Neutrophil (primary cell): ENCODE data around the gene COL25A1.
"Not testable (repeated sequence)": the region's sequence is repeated elsewhere in the genome, so short reads cannot be mapped to it uniquely, and the experiment has no call there.

Source experiments
- H3K27ac ChIP-seq: fragments of 200-600 bp; sonication (generic); 2 replicates; pipeline ENCODE4 v1.5.1; 2016; ENCODE audit warnings: mild to moderate bottlenecking, moderate library complexity
- H3K27me3 ChIP-seq: fragments of 200-600 bp; sonication (generic); 2 replicates; pipeline ENCODE4 v1.6.0; 2016; ENCODE audit warnings: mild to moderate bottlenecking
- H3K36me3 ChIP-seq: fragments of 200-600 bp; sonication (generic); 2 replicates; pipeline ENCODE4 v1.5.1; 2017
- H3K4me1 ChIP-seq, 2 experiments: fragments of 200-600 bp in 1 of 2; sonication (generic) in 1 of 2; 1 replicate in 1 of 2; 2 replicates in 1 of 2; pipeline versions ENCODE4 v1.5.1 to v1.6.1; 2013 to 2016; ENCODE audit warnings: low read depth in 1 of 2, low read length in 1 of 2, mild to moderate bottlenecking in 1 of 2, moderate library complexity in 1 of 2; ENCODE audit not compliant: control insufficient read depth in 1 of 2, insufficient read depth in 1 of 2
- H3K4me3 ChIP-seq, 2 experiments: fragments of 200-600 bp in 1 of 2; sonication (generic) in 1 of 2; 1 replicate in 1 of 2; 2 replicates in 1 of 2; pipeline ENCODE4 v1.5.1; 2013 to 2016; ENCODE audit warnings: low read depth in 1 of 2, low read length in 1 of 2, mild to moderate bottlenecking in 1 of 2, moderate library complexity in 1 of 2
- H3K9me3 ChIP-seq: fragments of 200-600 bp; sonication (generic); 2 replicates; pipeline ENCODE4 v1.5.1; 2016
- TF ChIP-seq, protein P1 (sequence below): fragments of 200-600 bp; sonication (generic); IDR thresholded peaks from 2 replicates; pipeline ENCODE4 v1.5.1; 2016; ENCODE audit warnings: antibody characterized with exemption

The COL25A1 gene

DNA sequence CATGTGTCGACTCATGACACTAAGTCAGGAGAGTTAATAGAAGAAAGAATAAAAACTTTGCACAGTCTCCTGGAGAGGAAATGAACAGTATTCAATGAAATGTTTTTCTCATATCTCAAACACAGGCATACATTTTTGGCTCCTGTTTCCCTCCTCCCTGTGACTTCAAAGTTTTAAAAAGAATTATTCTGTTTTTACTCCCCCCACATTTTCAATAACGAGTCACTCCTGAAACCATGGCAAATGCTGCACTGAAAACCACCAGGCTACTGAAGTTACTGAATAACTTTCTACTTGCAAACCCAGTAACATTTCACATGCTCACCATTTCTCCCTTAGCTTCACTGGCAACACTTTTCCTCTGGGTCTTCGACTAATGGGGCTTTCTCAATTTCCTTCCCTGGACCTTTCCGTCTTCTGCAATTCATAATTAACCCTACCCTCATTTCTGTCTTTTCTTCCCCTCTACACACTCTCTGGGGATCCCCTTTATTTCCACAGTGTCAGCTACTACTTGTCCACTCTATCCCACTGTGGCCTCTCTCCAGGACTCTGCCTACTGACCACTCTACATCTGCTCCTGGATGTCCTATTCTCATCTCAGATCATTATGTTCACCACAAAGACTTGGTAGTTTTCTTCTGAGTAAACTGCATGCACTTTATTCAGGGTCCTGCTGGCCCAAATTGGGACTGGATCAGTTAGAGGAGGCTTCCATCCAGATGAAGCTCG, 313.8 kb downstream of the COL25A1 start:
- Histone ChIP-seq H3K27ac (no peak overlapping the region), H3K36me3 (no peaks in the 10 kb centered on the region), H3K4me1 (no peaks in the 10 kb centered on the region), H3K4me3 (no peak overlapping the region), H3K9me3 (no peaks in the 10 kb centered on the region), H3K27me3 (no peaks in the 10 kb centered on the region)
- TF ChIP-seq, protein P1, sequence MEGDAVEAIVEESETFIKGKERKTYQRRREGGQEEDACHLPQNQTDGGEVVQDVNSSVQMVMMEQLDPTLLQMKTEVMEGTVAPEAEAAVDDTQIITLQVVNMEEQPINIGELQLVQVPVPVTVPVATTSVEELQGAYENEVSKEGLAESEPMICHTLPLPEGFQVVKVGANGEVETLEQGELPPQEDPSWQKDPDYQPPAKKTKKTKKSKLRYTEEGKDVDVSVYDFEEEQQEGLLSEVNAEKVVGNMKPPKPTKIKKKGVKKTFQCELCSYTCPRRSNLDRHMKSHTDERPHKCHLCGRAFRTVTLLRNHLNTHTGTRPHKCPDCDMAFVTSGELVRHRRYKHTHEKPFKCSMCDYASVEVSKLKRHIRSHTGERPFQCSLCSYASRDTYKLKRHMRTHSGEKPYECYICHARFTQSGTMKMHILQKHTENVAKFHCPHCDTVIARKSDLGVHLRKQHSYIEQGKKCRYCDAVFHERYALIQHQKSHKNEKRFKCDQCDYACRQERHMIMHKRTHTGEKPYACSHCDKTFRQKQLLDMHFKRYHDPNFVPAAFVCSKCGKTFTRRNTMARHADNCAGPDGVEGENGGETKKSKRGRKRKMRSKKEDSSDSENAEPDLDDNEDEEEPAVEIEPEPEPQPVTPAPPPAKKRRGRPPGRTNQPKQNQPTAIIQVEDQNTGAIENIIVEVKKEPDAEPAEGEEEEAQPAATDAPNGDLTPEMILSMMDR, result no peak

DNA sequence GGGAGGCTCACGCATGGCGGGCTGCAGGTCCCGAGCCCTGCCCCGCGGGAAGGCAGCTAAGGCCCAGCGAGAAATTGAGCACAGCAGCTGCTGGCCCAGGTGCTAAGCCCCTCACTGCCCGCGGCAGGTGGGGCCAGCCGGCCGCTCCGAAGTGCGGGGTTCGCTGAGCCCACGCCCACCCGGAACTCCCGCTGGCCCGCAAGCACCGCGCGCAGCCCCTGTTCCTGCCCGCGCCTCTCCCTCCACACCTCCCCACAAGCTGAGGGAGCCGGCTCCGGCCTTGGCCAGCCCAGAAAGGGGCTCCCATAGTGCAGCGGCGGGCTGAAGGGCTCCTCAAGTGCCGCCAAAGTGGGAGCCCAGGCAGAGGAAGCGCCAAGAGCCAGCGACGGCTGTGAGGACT, 318.0 kb downstream of the COL25A1 start:
- H3K27ac ChIP-seq, H3K4me3 ChIP-seq, H3K9me3 ChIP-seq, H3K27me3 ChIP-seq, H3K36me3 ChIP-seq, H3K4me1 ChIP-seq: not testable (repeated sequence)

DNA sequence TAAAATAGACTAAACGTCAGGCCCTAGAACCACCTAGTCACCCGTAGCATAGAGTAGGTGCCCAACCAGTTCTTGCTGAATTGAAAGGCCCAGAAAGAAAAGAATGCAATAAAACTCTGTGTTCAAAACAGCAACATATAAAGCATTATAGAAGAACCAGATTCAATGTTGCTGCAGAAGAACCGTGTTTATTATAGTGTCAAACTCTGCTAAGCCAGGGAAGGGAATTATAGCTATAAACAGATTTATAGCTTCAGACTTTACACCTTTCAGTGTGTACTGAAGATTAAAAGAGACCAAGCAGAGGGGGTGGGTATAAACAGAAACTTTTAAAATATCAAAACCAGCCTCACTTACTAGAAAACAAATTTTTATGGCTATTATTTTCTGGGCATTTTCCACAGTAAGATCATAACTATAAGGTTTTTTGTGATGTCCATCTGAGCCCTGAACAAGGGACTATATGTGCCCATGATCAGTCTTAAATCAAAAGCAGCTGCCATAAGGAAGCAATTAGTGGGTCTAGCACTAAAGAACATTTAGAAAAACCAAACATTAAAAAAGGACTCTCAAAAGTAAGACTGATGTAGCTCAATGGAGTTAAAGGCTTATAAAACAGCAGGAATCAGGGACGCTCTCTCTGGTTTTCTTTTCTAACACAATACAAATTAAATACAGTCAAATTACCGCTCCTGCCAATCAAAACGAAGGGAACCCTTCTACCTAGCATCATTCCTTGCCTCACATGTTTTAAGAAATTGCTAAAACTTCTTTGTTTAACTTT, 319.9 kb downstream of the COL25A1 start:
- TF ChIP-seq, protein P1, result no peak
- Histone ChIP-seq H3K27me3 (no peaks in the 10 kb centered on the region), H3K36me3 (no peaks in the 10 kb centered on the region), H3K4me1 (no peaks in the 10 kb centered on the region), H3K9me3 (no peaks in the 10 kb centered on the region), H3K27ac (no peak overlapping the region), H3K4me3 (no peak overlapping the region)

DNA sequence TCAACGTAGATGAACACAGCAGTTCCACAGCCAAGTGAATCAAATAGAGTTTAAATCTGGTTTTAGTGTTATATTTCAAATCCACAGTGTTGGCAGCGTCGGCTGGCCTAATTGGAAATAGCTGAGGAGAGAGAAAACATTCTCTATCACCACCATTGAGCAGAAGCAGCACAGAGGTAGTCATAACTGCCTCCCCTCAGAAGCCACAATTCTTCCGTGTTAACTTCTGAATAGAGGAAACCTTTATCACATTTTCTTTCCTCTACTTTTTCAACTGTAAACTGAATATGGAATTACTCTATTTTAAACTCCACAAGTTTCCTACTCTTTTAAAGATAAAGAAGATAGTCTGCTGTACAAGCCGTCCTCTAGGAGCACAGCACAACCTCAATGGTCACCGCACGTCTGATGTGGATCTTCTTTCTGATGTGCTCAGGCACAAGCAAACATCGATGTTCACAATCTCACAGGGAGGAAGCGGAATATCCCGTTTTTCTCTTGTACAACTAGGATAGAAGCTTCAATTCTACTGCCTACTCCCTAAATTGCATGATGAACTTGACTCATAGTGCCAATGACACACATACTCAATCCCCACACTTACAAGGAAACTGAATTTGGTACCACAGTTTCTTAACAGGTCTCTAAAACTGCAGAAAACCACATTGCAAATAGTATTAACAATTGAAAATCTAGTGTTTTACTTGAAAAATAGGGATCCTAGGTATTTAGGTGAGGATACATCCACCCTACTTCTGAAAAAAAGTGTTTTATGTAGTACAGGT, 321.8 kb downstream of the COL25A1 start:
- no peaks in the 10 kb centered on the region for H3K36me3 ChIP-seq
- H3K27me3 ChIP-seq, result no peaks in the 10 kb centered on the region
- H3K4me3 ChIP-seq, result no peak overlapping the region
- H3K4me1 ChIP-seq, result no peaks in the 10 kb centered on the region
- no peaks in the 10 kb centered on the region for H3K9me3 ChIP-seq
- TF ChIP-seq, protein P1, result no peak
- H3K27ac ChIP-seq, result no peak overlapping the region

DNA sequence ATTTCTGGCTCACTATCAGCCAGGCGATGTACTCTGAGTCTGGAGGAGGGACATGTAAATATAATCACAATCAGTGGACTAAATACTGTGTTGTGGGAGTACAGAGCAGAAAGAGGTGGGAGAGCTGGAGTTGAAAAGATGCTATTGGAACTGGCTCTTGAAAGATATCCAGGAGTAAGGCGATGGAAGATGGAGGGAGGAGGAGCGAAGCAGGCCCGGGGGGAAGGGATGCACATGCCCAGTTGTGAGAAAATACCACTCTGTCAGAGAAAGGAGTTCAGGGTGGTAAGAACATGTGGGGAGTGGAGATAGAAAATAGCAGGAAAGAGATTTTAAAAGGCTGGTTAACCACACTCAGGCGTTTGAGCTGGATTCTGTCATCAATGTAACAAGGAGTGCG, 322.7 kb downstream of the COL25A1 start:
- Histone ChIP-seq H3K27me3 (no peaks in the 10 kb centered on the region), H3K36me3 (no peaks in the 10 kb centered on the region), H3K9me3 (no peaks in the 10 kb centered on the region), H3K4me1 (no peaks in the 10 kb centered on the region), H3K27ac (no peak overlapping the region), H3K4me3 (no peak overlapping the region)
- TF ChIP-seq, protein P1, result no peak
